Measurements from ENCODE around the gene G3BP2. TPM values are rescaled to one million over a fixed set of nuclear protein-coding genes. Genes with fewer than 3 reads are reported as not detected.
"Not testable (repeated sequence)": the region's sequence is repeated elsewhere in the genome, so short reads cannot be mapped to it uniquely, and the experiment has no call there.

The G3BP2 gene
- total and polyA plus RNA-seq, 12 donors, result 10.6 to 119 (median 87.1) TPM

DNA sequence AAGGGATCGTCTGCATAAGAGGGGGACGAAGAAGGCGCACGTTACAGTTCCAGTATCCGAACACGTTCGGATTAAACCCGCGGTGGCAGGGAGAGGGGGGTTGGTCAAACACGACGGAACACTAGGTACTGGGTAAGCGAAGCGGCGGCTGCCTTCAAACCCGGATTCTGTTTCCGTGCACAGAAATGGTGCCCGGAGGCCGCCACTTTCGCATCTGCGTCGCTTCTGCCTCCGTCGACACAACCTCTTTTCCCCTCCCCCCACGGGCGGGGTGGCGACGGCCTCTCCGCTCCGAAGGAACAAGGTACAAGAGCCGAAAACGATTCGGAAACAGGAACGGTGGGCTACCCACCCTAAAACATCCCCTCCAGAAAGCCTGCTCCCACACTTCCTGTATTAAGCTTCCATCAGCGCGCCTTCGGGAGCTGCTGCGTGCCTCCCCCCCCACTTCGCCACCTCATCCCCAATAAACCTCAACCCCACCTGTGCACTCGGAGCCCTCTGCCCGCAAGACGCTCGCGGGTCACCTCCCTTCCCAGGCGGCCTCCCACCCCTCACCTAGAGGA lies 667 bp downstream of the G3BP2 start:
- WGBS, 2 donors, result 0% methylated on average over 44 of the region's 44 CpGs
- ATAC-seq (peak; percentile 23 to 63 (median 48)), DNase-seq (peak; percentile 59 to 68)
- Histone ChIP-seq H3K27me3 (no peaks in the 10 kb centered on the region), H3K4me1 (peaks cover 8 to 53% (median 48%) of the 10 kb centered on the region in 9 donors), H3K4me3 (peak overlapping the region; percentile 69 to 98 (median 90)), H3K27ac (peak overlapping the region; percentile 89 to 99 (median 97)), H3K9me3 (no peaks in the 10 kb centered on the region), H3K36me3 (no peaks in the 10 kb centered on the region)
- intact Hi-C loops (cut with DNase I), result loop anchor here (1.0 to 10.0 kb wide), 4 partner anchors 50 to 52 kb away; partner anchors contain the start of gene USO1 (in 10 of the 10)
- TF ChIP-seq, protein P1, sequence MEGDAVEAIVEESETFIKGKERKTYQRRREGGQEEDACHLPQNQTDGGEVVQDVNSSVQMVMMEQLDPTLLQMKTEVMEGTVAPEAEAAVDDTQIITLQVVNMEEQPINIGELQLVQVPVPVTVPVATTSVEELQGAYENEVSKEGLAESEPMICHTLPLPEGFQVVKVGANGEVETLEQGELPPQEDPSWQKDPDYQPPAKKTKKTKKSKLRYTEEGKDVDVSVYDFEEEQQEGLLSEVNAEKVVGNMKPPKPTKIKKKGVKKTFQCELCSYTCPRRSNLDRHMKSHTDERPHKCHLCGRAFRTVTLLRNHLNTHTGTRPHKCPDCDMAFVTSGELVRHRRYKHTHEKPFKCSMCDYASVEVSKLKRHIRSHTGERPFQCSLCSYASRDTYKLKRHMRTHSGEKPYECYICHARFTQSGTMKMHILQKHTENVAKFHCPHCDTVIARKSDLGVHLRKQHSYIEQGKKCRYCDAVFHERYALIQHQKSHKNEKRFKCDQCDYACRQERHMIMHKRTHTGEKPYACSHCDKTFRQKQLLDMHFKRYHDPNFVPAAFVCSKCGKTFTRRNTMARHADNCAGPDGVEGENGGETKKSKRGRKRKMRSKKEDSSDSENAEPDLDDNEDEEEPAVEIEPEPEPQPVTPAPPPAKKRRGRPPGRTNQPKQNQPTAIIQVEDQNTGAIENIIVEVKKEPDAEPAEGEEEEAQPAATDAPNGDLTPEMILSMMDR (IDR thresholded peaks at IDR 0.05), result no peak

DNA sequence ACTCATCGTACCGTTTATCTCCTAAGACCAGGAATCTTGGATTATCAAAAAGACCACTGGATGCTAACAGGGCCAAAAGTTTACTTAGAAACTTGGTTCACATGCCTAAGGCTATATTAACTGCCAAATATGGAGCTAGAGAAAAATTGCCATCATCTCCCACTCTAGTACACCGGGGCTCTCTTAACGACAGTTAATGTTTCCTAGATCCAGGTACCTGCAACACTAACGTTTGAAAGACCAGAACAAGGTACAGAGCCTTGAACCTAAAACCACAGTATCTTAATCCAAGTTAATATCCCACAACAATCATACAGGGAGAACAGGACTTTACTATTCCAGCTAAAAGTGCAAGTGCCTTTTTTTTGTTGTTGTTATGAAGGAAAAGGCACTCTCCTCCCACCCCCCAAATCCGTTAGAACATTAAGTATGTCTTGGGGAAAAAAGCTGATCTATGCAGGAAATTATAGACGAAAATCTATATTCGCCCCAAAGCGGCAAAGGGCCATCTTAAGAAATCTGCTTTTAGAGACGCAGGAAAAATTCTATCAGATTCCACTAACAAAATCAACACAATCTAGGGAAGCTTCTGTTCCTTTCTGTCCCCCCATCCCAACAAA lies 1.3 kb downstream of the G3BP2 start:
- TF ChIP-seq, protein P1 (IDR thresholded peaks at IDR 0.05), result no peak
- intact Hi-C loops (cut with DNase I), result loop anchor here in 7 of 10 donors (2.0 to 10.0 kb wide), 3 partner anchors 50 to 53 kb away; partner anchors contain the start of gene USO1 (in 7 of the 7)

DNA sequence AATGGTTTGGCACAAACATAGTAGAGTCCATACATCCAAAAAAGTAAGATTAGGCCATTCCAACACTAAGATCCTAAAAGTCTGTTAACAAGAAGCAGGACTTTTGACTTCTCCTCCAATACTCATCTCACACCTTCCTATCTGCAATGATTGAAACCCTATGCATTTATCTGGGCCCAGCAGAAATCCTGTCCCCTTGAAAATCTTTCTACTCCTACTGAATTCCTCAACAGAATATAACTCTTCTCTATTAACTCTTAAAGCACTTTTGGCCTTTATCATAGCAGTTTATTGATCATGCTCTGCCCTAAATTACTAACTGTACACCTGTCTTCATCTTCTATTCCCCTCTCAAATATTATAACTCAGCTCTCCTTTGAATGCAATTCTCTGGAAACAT lies 4.6 kb downstream of the G3BP2 start:
- Histone ChIP-seq H3K4me3 (no peak overlapping the region), H3K27ac (no peak overlapping the region), H3K4me1 (peaks cover 5 to 67% (median 53%) of the 10 kb centered on the region in 9 donors), H3K9me3 (no peaks in the 10 kb centered on the region), H3K36me3 (no peaks in the 10 kb centered on the region), H3K27me3 (no peaks in the 10 kb centered on the region)
- TF ChIP-seq, protein P1 (IDR thresholded peaks at IDR 0.05), result no peak
- intact Hi-C loops (cut with DNase I), result no loop called here
- no peak for ATAC-seq
- no peak for DNase-seq

More for the DNA sequence above, 1.3 kb downstream of the G3BP2 start:
- no peaks in the 10 kb centered on the region for H3K9me3 ChIP-seq
- DNase-seq (no peak), ATAC-seq (no peak)
- H3K27me3 ChIP-seq, result no peaks in the 10 kb centered on the region
- peaks cover 8 to 57% (median 50%) of the 10 kb centered on the region in 9 donors for H3K4me1 ChIP-seq
- H3K4me3 ChIP-seq, result peak overlapping the region; percentile 69 to 98 (median 90)
- peak overlapping the region in 9 of 10 donors; percentile 89 to 99 (median 98) for H3K27ac ChIP-seq
- H3K36me3 ChIP-seq, result no peaks in the 10 kb centered on the region
- WGBS, 2 donors, result 8 to 11% methylated on average over 10 of the region's 10 CpGs

DNA sequence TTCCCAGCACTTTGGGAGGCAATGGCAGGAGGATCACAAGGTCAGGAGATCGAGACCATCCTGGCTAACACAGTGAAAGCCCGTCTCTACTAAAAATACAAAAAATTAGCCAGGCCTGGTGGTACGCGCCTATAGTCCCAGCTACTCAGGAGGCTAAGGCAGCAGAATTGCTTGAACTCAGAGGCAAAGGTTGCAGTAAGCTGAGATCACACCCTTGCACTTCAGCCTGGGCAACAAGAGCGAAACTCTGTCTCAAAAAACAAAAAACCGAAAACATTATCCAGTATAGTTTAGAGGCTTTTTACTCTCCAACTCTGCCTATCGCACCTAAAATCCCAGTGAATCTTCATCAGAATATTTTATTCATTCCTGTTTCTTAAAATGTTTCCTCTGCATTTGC lies 5.6 kb downstream of the G3BP2 start:
- H3K4me3 ChIP-seq; DNase-seq; intact Hi-C loops (cut with DNase I); H3K27ac ChIP-seq; H3K9me3 ChIP-seq; H3K36me3 ChIP-seq; ATAC-seq; H3K27me3 ChIP-seq: not testable (repeated sequence)
- WGBS, 2 donors, result 77 to 89% methylated on average over 7 of the region's 7 CpGs
- H3K4me1 ChIP-seq, result peaks cover 5 to 67% (median 53%) of the 10 kb centered on the region in 9 donors

DNA sequence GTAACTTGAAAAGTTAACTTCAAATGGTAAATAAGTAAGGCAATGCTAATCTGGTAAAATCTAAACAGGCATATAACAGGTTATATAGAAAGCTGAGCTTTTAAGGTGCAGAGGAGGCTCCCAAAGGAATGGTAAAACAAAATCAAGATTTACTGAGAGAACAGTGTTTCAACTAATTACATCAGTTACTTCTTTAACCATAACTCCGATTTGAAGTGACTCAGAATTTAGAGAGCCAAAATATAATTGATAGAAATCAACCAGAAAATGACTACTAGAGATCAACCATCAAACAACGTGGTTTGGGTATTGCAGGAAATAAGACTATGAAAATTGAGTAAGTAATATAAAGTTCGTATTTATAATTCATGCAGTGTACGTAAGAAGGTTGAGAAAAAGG lies 6.9 kb downstream of the G3BP2 start:
- TF ChIP-seq, protein P1 (IDR thresholded peaks at IDR 0.05), result no peak
- ATAC-seq (no peak), DNase-seq (no peak)
- Histone ChIP-seq H3K36me3 (peaks cover 0 to 14% (median 4%) of the 10 kb centered on the region in 9 donors), H3K4me1 (peaks cover under 1 to 63% (median 45%) of the 10 kb centered on the region in 9 donors), H3K27ac (no peak overlapping the region), H3K27me3 (no peaks in the 10 kb centered on the region), H3K9me3 (no peaks in the 10 kb centered on the region), H3K4me3 (no peak overlapping the region)
- WGBS, 2 donors, result 77 to 86% methylated on average over 4 of the region's 4 CpGs
- intact Hi-C loops (cut with DNase I), result no loop called here

DNA sequence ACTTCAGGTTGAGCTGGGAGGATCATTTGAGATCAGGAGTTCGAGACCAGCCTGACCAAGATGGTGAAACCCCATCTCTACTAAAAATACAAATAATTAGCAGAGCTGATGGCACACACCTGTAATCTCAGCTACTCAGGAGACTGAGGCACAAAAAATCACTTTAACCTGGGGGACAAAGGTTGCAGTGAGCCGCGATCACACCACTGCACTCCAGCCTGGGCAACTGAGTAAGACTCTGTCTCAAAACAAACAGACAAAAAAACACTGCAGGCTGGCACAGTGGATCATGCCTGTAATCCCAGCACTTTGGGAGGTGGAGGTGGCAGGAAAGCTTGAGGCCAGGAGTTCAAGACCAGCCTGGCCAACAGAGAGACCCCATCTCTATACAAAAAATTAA lies 8.6 kb downstream of the G3BP2 start:
- Histone ChIP-seq H3K36me3 (peaks cover 0 to 31% (median 5%) of the 10 kb centered on the region in 9 donors), H3K4me1 (peaks cover 0 to 56% (median 38%) of the 10 kb centered on the region in 9 donors)
- H3K4me3 ChIP-seq; H3K27me3 ChIP-seq; H3K9me3 ChIP-seq; ATAC-seq; H3K27ac ChIP-seq; DNase-seq; intact Hi-C loops (cut with DNase I): not testable (repeated sequence)
- WGBS, 2 donors, result 95 to 98% methylated on average over 3 of the region's 3 CpGs

All from heart right ventricle (tissue), 16 donors.